Panc1 (cell line): ENCODE results near the gene RABL6. TPM values are rescaled to one million over a fixed set of nuclear protein-coding genes. Genes with fewer than 3 reads are reported as not detected.
"Not testable (repeated sequence)": the region's sequence is repeated elsewhere in the genome, so short reads cannot be mapped to it uniquely, and the experiment has no call there.

Source experiments
- ATAC-seq: fragments of 200-7000 bp; cut with Tn5 transposase; 2 replicates; pipeline ENCODE4 v1.9.1; 2020; ENCODE audit warnings: mild to moderate bottlenecking, moderate library complexity
- BruUV-seq: library from RNA; stranded (reverse); fragments of 400-500 nt; replicated peaks from 2 replicates; lab custom pipeline; 2021; lab: Mats Ljungman, UMichigan
- CTCF ChIA-PET: fragments of 300-600 bp; sonication (Branson Sonifier 250); formaldehyde crosslinking; loops from one replicate; lab custom pipeline; 2022; ENCODE audit warnings: antibody characterized with exemption; lab: Charles Lee
- POLR2A ChIA-PET: fragments of 300-600 bp; sonication (Branson Sonifier 250); formaldehyde crosslinking; loops from one replicate; lab custom pipeline; 2022; ENCODE audit warnings: antibody characterized with exemption; lab: Charles Lee
- DNase-seq: peaks from one replicate; pipeline ENCODE4 v3.0.0-alpha.2; 2010; ENCODE audit warnings: low read depth, low spot score
- H3K27ac ChIP-seq: 2 replicates; pipeline ENCODE4 v1.5.1; 2011; ENCODE audit warnings: mild to moderate bottlenecking, low read length, inconsistent platforms
- H3K27me3 ChIP-seq: fragments of 200-500 bp; sonication (Bioruptor generic); 2 replicates; pipeline ENCODE4 v1.6.0; 2014; ENCODE audit warnings: low read length, inconsistent platforms; ENCODE audit not compliant: control insufficient read depth, insufficient read depth
- H3K36me3 ChIP-seq: fragments of 200-500 bp; sonication (Bioruptor generic); 2 replicates; pipeline ENCODE4 v1.5.1; 2014; ENCODE audit warnings: inconsistent platforms, mild to moderate bottlenecking, low read length, moderate library complexity; ENCODE audit not compliant: control insufficient read depth, insufficient read depth
- H3K4me1 ChIP-seq: 2 replicates; pipeline ENCODE4 v1.5.1; 2011; ENCODE audit warnings: inconsistent platforms, mild to moderate bottlenecking, low read length, moderate library complexity; ENCODE audit not compliant: control insufficient read depth, insufficient read depth
- H3K4me3 ChIP-seq, 2 experiments: 2 replicates each; pipeline ENCODE4 v1.5.1; 2011 to 2012; ENCODE audit warnings: low read depth in 2 of 2, low read length in 2 of 2, mild to moderate bottlenecking in 2 of 2, inconsistent platforms in 1 of 2, moderate library complexity in 1 of 2
- H3K9me3 ChIP-seq: fragments of 200-500 bp; sonication (Bioruptor generic); 2 replicates; pipeline ENCODE4 v1.5.1; 2014; ENCODE audit warnings: low read depth, mild to moderate bottlenecking, inconsistent platforms, low read length, moderate library complexity; ENCODE audit not compliant: control insufficient read depth, insufficient read depth
- CTCF ChIP-seq: fragments of 450-650 bp; IDR thresholded peaks from 2 replicates; pipeline ENCODE4 v1.5.1; 2017; ENCODE audit warnings: mild to moderate bottlenecking
- POLR2AphosphoS5 ChIP-seq: IDR thresholded peaks from 2 replicates; pipeline ENCODE4 v1.6.1; 2012; ENCODE audit warnings: mild to moderate bottlenecking, low read depth, low read length, moderate library complexity
- SIN3A ChIP-seq: IDR thresholded peaks from 2 replicates; pipeline ENCODE4 v1.6.1; 2012; ENCODE audit warnings: low read depth, mild to moderate bottlenecking, low read length, moderate library complexity, borderline replicate concordance; ENCODE audit not compliant: insufficient read depth
- TCF7L2 ChIP-seq: IDR thresholded peaks from 2 replicates; pipeline ENCODE4 v1.6.1; 2011; ENCODE audit warnings: mild to moderate bottlenecking, low read depth, low read length, inconsistent platforms
- in situ Hi-C: cut with HindIII; loops from 2 replicates; pipeline ENCODE4 v1.10.0; 2016; ENCODE audit warnings: low sequenced_read_pairs, low pct_unique_long_range_greater_than_20kb
- intact Hi-C: fragments of 100-400 bp; cut with micrococcal nuclease; formaldehyde crosslinking; loops from one replicate; pipeline ENCODE4 v1.10.0; 2022; ENCODE audit not compliant: unreplicated experiment
- total RNA-seq: library from RNA; stranded (reverse); gene quantifications from one replicate; pipeline ENCODE4 v1.2.1, GENCODE V29; 2021; ENCODE audit not compliant: unreplicated experiment
- TF ChIP-seq, protein P1 (sequence below), 2 experiments: IDR thresholded peaks; 2 replicates each; pipeline ENCODE4 v1.6.1; 2011 to 2012; ENCODE audit warnings: low read depth in 2 of 2, control low read depth in 1 of 2, low read length in 1 of 2, mild to moderate bottlenecking in 1 of 2, moderate library complexity in 1 of 2; ENCODE audit not compliant: insufficient read depth in 1 of 2

The RABL6 gene
- total RNA-seq, 1 experiment from 2014 or later: 106 TPM

- no peak for ATAC-seq
- TF ChIP-seq, protein P1, sequence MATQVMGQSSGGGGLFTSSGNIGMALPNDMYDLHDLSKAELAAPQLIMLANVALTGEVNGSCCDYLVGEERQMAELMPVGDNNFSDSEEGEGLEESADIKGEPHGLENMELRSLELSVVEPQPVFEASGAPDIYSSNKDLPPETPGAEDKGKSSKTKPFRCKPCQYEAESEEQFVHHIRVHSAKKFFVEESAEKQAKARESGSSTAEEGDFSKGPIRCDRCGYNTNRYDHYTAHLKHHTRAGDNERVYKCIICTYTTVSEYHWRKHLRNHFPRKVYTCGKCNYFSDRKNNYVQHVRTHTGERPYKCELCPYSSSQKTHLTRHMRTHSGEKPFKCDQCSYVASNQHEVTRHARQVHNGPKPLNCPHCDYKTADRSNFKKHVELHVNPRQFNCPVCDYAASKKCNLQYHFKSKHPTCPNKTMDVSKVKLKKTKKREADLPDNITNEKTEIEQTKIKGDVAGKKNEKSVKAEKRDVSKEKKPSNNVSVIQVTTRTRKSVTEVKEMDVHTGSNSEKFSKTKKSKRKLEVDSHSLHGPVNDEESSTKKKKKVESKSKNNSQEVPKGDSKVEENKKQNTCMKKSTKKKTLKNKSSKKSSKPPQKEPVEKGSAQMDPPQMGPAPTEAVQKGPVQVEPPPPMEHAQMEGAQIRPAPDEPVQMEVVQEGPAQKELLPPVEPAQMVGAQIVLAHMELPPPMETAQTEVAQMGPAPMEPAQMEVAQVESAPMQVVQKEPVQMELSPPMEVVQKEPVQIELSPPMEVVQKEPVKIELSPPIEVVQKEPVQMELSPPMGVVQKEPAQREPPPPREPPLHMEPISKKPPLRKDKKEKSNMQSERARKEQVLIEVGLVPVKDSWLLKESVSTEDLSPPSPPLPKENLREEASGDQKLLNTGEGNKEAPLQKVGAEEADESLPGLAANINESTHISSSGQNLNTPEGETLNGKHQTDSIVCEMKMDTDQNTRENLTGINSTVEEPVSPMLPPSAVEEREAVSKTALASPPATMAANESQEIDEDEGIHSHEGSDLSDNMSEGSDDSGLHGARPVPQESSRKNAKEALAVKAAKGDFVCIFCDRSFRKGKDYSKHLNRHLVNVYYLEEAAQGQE (IDR thresholded peaks at IDR 0.05; ENCODE audit: insufficient read depth in 1 of 2, low read depth in 2 of 2, low read length in 1 of 2): no peak
- TF ChIP-seq POLR2AphosphoS5: no peak
- no peak for TF ChIP-seq CTCF
- TF ChIP-seq TCF7L2: no peak
- TF ChIP-seq SIN3A: no peak
- Histone ChIP-seq H3K4me3 (no peak overlapping the region), H3K27ac (no peak overlapping the region), H3K36me3 (no peaks in the 10 kb centered on the region; the same call in 1 of the 2 replicates), H3K4me1 (peaks cover 3% of the 10 kb centered on the region; the same call in 1 of the 2 replicates), H3K27me3 (no peaks in the 10 kb centered on the region), H3K9me3 (peaks cover 6% of the 10 kb centered on the region; the same call in 1 of the 2 replicates)
- BruUV-seq: no TSS peak
- ChIA-PET CTCF (interaction anchor here (0.6 kb wide), 1 partner anchor 358 kb away, joined by 6 read pairs; no protein-coding TSS in a partner anchor), POLR2A (no interaction called here)
- no peak for DNase-seq
- intact Hi-C loops (no loop called here), in situ Hi-C loops (no loop called here)
Observed at GRCh38 chr9:136868644-136869043, 60.9 kb downstream of the RABL6 start.

DNA sequence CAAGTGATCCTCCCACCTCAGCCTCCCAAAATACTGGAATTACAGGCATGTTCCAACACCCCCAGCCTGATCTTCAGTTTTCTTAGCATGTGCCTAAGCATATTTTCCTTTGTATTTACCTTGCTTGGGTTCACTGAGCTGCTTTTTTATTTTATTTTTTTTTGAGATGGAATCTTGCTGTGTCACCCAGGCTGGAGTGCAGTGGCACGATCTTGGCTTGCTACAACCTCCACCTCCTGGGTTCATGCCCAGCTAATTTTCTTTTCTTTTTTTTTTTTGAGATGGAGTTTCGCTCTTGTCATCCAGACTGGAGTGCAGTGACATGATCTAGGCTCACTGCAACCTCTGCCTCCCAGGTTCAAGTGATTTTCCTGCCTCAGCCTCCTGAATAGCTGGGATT lies 61.9 kb downstream of the RABL6 start:
- H3K27ac ChIP-seq, DNase-seq, in situ Hi-C loops, ATAC-seq, POLR2A ChIA-PET, CTCF ChIA-PET, H3K9me3 ChIP-seq, H3K4me3 ChIP-seq, H3K36me3 ChIP-seq, H3K27me3 ChIP-seq, BruUV-seq, intact Hi-C loops, H3K4me1 ChIP-seq: not testable (repeated sequence)

DNA sequence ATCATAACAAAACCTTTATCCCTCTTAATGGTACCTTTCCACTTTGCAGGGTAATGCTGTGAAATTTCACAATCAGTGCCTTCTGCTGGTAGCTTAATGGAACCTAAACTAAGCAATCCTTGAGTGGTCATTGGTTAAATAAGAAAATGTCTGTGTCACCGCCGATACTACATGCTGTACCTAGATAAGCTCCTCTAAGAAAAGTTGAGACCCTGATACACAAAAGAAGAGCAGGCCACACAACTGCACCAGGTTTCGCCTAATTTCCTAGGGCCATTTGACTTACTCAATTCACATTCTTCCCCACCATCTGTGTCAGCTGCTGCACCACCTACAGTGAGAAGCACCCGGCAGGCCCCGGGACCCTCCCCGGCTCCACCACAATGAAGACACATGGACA lies 67.4 kb downstream of the RABL6 start:
- intact Hi-C loops: no loop called here
- BruUV-seq: no TSS peak
- no peak for TF ChIP-seq TCF7L2
- TF ChIP-seq, protein P1 (IDR thresholded peaks at IDR 0.05; ENCODE audit: insufficient read depth in 1 of 2, low read depth in 2 of 2, low read length in 1 of 2): no peak
- TF ChIP-seq SIN3A: no peak
- TF ChIP-seq POLR2AphosphoS5: no peak
- no peak for TF ChIP-seq CTCF
- in situ Hi-C loops: no loop called here
- Histone ChIP-seq H3K4me1 (no peaks in the 10 kb centered on the region), H3K9me3 (peaks cover 6% of the 10 kb centered on the region; the same call in 1 of the 2 replicates), H3K4me3 (no peak overlapping the region), H3K27ac (no peak overlapping the region), H3K36me3 (no peaks in the 10 kb centered on the region), H3K27me3 (no peaks in the 10 kb centered on the region)
- ATAC-seq (no peak), DNase-seq (no peak)
- CTCF ChIA-PET: interaction anchor here (0.9 kb wide), 1 partner anchor 97 kb away, joined by 3 read pairs; no protein-coding TSS in a partner anchor
- POLR2A ChIA-PET: no interaction called here
